ENCODE results near the gene TTPAL.

The TTPAL gene

GRCh38 chr20:44502968-44503367 is 27.3 kb downstream of the TTPAL start:
- no peak for DNase-seq

- DNase-seq = no peak
Measured at GRCh38 chr20:44504402-44505307, 29.0 kb downstream of the TTPAL start.

GRCh38 chr20:44509762-44510161 is 34.1 kb downstream of the TTPAL start:
- DNase-seq = no peak

- DNase-seq = no peak
Measured at GRCh38 chr20:44513871-44514270, 38.2 kb downstream of the TTPAL start.

- no peak for DNase-seq
Measured at GRCh38 chr20:44516491-44516890, 40.8 kb downstream of the TTPAL start.

GRCh38 chr20:44517454-44517853 is 41.8 kb downstream of the TTPAL start:
- no peak for DNase-seq

- no peak for DNase-seq
Measured at GRCh38 chr20:44518248-44518647, 42.6 kb downstream of the TTPAL start.

GRCh38 chr20:44520881-44521280 is 45.2 kb downstream of the TTPAL start:
- DNase-seq = peak; percentile 26

- DNase-seq = peak; percentile 96
Measured at GRCh38 chr20:44521484-44522481, 46.1 kb downstream of the TTPAL start, which contains the start of gene SERINC3. Gene SERINC3, minus strand, starts transcription at chr20:44522070. Its CDS starts 119 bp downstream, at chr20:44521951.

- no peak for DNase-seq
Measured at GRCh38 chr20:44522841-44523240, 47.2 kb downstream of the TTPAL start.

GRCh38 chr20:44523746-44524145 is 48.1 kb downstream of the TTPAL start:
- DNase-seq = no peak

- DNase-seq = no peak
Measured at GRCh38 chr20:44526129-44526528, 50.5 kb downstream of the TTPAL start.

GRCh38 chr20:44527716-44528199 is 52.1 kb downstream of the TTPAL start:
- no peak for DNase-seq

GRCh38 chr20:44528309-44528708 is 52.6 kb downstream of the TTPAL start:
- no peak for DNase-seq

GRCh38 chr20:44532259-44532980 is 56.7 kb downstream of the TTPAL start:
- no peak for DNase-seq

- no peak for DNase-seq
Measured at GRCh38 chr20:44532981-44533331, 57.3 kb downstream of the TTPAL start.

- no peak for DNase-seq
Measured at GRCh38 chr20:44533928-44534327, 58.3 kb downstream of the TTPAL start.

GRCh38 chr20:44536175-44536574 is 60.5 kb downstream of the TTPAL start:
- no peak for DNase-seq

- no peak for DNase-seq
Measured at GRCh38 chr20:44537993-44538392, 62.3 kb downstream of the TTPAL start.

- no peak for DNase-seq
Measured at GRCh38 chr20:44540834-44541233, 65.2 kb downstream of the TTPAL start.

GRCh38 chr20:44541992-44542391 is 66.3 kb downstream of the TTPAL start:
- DNase-seq = no peak

GRCh38 chr20:44542890-44543289 is 67.2 kb downstream of the TTPAL start:
- DNase-seq = no peak

- DNase-seq = no peak
Measured at GRCh38 chr20:44543358-44543757, 67.7 kb downstream of the TTPAL start.

Data from CD4-positive, alpha-beta T cell treated with Interleukin-21 for 1 hour (primary cell).